COLO668 (cell line): ENCODE results near the gene NARS2.
A peak's percentile ranks its signal among the peaks of the same experiment; 100 is the strongest.
"Not testable (repeated sequence)": the region's sequence is repeated elsewhere in the genome, so short reads cannot be mapped to it uniquely, and the experiment has no call there.

Source experiments
- DNase-seq: peaks from one replicate; lab custom pipeline; 2025; ENCODE audit not compliant: unreplicated experiment; lab: John Stamatoyannopoulos, UW

Gene NARS2, protein sequence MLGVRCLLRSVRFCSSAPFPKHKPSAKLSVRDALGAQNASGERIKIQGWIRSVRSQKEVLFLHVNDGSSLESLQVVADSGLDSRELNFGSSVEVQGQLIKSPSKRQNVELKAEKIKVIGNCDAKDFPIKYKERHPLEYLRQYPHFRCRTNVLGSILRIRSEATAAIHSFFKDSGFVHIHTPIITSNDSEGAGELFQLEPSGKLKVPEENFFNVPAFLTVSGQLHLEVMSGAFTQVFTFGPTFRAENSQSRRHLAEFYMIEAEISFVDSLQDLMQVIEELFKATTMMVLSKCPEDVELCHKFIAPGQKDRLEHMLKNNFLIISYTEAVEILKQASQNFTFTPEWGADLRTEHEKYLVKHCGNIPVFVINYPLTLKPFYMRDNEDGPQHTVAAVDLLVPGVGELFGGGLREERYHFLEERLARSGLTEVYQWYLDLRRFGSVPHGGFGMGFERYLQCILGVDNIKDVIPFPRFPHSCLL

DNA sequence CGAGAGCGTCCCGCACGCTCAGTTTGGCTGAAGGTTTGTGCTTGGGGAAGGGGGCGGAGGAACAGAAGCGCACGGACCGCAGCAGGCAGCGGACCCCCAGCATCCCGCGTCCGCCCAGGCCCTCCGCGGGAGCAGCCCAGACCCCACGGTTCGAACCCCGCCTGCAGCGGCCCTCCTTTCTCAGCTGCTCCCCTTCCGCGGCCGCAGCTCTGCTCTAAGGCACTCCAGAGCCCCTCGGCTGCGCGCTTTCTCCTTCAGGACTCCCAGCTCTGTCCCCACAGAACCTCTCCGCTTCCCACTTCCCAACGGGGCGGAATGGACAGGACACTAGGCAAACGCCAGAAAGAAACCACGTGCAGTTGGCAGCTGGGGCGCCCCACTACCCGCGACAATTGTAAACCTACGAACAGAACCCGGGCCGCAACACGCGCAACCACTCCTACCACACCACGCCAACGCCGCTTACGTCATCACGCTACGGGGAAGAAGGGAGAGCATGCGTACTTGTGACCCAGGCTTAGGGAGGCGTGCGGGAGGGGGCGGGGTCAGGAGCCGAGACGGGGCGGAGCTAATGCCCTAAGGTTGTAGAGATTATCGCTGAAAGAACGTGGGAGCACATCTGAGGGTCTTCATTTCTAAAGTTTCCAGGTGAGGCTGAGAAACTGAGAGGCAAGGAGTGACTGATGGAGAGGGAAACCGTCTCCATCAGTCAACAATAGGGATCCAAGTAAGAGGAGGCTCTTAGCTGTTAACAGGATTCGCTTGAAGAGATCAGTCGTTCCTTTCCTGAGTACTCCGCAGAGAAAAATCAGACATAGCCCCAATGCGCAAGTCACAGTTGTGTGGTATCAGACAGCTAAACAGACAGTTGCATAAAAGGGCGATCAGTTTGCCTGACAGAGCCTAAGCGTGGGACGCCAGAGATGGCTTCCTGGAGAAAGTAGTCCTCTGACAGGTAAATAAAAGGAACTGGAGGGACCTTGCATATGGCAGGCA lies at the start of gene NARS2:
Gene NARS2, minus strand, starts transcription at position 479 of the 996 bp plus-strand sequence. Its CDS starts 376 bp downstream, at position 103.
- DNase-seq: peak; percentile 97

DNA sequence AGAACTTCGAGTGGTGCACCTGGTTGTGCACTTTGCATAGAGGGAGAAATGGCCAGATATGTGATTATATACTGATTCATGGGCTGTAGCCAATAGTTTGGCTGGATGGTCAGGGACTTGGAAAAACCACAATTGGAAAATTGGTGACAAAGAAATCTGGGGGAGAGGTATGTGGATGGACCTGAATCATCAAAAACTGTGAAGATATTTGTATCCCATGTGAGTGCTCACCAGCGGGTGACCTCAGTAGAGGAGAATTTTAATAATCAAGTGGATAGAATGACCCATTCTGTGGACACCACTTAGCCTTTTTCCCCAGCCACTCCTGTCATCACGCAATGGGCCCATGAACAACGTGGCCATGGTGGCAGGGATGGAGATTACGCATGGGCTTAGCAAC lies 48.0 kb upstream of the NARS2 start:
- DNase-seq: no peak

DNA sequence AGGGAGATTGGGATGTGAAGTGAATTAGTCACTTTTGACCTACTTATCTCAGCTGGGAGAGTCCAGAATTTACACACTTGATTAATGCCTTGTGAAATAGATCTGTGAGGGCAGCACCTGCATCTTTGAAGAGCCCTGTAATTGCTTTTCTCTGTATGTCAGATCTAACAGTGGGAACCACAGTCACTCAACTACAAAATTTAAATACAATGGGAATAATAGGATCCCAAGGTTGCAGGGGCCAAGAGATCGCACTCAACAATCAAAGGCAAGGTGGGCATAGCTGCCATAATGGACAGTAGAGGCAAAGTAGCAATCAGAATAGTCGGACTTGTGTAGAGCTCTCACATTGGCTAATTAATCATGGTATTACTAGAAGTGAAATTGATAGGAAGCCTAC lies 45.5 kb upstream of the NARS2 start:
- no peak for DNase-seq

DNA sequence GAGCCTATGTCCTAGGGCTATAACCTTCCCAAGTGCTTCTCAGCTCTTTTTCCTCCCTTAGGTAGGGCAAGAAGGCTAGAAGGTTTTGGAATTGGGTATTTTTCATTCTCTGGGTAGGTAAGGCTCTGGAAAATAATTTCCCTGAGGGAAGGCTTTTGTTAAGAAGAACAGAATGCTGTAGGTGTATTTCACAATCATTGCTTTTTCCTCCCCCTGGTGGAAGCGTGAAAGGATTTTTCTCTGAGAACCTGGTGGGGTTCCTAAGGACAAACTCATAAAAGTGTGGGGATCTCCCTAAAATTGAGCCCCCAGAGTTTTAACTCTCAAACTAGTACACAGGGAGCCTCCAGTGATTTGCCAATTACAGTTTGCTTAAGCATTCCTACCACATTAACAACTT lies 41.1 kb upstream of the NARS2 start:
- DNase-seq: no peak

DNA sequence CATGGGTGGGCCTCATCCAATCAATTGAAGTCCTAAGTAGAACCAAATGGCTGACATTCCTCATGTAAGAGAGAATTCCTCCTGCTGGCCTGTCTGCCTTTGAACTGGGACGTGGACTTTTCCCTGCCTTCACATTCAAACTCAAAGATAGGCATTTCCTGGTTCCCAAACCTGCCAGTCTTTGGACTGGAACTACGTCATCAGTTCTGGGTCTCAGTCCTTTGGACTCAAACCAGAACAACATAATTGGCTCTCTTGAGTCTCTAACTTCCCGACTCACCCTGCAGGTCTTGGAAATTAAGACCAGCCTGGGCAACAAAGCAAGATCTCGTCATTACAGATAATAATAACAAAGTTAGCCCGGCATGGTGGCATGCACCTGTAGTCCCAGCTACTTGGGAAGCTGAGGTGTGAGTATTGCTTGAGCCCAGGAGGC lies 38.7 kb upstream of the NARS2 start:
- DNase-seq: no peak

DNA sequence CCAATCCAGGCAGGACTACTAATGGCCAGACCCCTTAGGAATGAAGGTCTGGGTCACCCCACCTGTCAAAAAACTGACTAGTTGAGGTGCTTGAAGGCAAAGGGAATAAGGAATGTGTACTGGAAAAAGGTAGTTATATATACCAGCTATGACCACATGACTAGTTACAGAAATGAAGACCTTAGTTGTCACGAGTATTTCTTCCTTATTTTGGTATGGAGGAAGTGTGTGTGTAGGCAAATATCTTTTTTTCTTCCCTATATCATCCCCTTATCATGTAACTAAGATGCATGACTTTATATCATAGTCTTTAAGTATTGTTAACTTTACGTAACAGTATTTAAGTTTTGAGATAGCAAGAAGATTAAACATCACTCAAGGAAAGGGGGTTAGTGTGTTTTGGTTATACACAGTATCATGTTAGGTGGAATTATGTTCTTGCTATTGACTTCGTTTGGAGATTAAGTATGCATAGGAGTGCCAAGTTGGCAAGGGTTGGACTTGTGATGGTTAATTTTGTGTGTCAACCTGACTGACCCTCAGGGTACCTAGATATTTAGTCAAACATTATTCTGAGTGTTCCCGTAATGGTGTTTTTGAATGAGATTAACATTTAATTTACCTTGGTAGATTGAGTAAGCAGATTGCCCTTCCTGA lies 38.2 kb upstream of the NARS2 start:
- no peak for DNase-seq

DNA sequence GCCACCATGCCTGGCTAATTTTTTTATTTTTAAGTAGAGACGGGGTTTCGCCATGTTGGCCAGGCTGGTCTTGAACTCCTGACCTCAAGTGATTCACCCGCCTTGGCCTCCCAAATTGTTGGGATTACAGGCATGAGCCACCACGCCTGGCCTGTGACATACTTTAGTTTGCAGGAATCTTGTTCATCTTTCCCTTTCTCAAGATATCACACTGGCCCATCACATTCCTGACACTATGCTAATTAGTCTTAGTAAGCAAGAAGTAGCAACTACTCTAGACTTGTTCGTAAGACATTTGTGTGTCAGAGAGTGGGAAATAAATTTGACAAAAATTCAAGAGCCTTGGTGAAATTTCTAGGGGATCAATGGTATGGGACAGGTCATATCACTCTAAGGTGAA lies 34.7 kb upstream of the NARS2 start:
- DNase-seq: not testable (repeated sequence)

DNA sequence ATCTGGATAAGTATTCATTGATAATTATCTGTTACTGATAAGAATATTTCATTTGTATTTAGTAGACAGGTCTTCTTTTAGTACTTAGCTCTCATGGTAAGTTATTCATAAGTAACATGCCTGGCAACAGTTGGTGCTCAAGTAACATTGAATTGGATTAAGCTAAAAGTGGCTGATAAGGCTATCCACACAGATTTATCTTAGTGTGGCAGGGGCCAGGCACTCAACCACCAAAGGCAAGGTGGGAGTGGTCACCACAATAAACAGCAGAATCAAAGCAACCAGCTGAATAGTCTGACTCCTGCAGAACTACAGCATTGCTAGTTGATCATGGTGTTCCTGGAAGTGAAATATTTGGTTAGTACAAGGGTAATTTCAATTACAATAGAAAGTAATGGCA lies 33.0 kb upstream of the NARS2 start:
- no peak for DNase-seq

DNA sequence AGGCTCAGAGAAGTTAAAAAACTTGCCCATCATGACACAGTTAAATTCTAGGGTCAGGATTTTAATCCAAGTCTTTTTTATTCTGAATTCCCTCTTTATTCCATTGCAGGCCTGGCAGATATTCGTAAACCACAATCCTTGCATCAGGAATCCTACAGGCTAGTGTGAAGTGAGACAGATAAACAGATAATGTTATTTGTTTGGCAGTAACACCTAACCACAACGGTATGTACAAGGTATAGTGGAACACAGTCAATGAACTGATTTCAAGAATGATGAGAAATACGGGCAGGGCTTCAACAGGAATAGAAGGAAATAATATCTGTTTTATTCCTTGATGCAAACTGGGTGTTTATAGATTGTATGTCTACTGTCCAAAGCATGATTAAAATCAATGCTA lies 32.0 kb upstream of the NARS2 start:
- no peak for DNase-seq

DNA sequence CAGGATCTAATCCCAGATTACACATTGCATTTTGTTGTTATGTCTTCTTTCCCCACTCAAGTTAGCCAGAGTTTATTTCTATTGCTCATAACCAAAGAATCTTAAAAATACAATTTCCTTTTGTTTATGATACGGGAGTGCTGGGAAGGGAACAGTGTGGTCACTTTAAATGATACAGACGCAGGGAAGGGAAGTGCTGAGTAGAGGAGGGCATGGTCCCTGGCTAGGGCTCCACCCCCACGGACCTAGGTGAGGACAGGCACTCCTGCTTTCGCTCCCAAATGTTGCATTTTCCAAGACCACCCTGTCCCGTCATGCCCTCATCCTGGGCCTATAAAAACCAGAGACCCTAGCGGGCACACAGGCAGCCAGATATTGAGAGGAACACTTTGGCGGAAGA lies 30.6 kb upstream of the NARS2 start:
- DNase-seq: no peak

DNA sequence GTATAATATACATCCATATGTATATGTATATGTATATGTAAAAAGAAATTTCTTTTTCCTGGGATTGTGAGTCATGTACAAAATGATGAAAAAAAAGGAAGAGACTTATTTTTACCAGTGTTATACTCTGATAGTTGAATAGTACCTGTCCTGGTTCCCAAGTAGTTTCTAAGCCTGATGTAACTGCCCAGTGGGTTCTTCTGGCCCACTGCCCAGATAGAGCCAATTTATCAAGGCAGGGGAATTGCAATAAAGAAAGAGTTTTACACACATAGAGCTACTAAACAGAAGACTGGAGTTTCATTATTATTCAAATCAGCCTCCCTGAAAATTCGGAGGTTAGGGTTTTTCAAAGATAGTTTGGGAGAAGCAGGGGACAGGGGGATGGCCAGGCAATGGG lies 29.1 kb upstream of the NARS2 start:
- DNase-seq: no peak

DNA sequence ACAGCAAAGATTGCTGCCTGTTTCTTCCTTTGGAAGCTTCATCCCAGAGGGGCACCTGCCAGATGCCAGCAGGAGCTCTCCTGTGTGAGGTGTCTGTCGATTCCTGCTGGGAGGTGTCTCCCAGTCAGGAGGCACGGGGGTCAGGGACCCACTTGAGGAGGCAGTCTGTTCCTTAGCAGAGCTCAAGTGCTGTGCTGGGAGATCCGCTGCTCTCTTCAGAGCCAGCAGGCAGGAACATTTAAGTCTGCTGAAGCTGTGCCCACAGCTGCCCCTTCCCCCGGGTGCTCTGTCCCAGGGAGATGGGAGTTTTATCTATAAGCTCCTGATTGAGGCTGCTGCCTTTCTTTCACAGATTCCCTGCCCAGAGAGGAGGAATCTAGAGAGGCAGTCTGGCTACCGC lies 28.1 kb upstream of the NARS2 start:
- DNase-seq: not testable (repeated sequence)

DNA sequence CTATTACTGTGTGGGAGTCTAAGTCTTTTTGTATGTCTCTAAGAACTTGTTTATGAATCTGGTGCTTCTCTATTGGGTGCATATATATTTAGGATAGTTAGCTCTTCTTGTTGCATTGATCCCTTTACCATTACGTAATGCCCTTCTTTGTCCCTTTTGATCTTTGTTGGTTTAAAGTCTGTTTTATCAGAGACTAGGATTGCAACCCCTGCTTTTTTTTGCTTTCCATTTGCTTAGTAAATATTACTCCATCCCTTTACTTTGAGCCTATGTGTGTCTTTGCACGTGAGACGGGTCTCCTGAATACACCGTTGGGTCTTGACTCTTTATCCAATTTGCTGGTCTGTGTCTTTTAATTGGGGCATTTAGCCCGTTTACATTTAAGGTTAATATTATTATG lies 26.4 kb upstream of the NARS2 start:
- DNase-seq: not testable (repeated sequence)

DNA sequence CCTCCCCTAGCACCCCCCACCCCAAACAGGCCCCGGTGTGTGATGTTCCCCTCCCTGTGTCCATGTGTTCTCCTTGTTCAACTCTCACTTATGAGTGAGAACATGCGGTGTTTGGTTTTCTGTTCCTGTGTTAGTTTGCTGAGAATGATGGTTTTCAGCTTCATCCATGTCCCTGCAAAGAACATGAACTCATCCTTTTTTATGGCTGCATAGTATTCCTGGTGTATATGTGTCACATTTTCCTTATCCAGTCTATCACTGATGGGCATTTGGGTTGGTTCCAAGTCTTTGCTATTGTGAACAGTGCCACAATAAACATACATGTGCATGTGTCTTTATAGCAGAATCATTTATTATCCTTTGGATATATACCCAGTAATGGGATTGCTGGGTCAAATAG lies 22.9 kb upstream of the NARS2 start:
- not testable (repeated sequence) for DNase-seq

DNA sequence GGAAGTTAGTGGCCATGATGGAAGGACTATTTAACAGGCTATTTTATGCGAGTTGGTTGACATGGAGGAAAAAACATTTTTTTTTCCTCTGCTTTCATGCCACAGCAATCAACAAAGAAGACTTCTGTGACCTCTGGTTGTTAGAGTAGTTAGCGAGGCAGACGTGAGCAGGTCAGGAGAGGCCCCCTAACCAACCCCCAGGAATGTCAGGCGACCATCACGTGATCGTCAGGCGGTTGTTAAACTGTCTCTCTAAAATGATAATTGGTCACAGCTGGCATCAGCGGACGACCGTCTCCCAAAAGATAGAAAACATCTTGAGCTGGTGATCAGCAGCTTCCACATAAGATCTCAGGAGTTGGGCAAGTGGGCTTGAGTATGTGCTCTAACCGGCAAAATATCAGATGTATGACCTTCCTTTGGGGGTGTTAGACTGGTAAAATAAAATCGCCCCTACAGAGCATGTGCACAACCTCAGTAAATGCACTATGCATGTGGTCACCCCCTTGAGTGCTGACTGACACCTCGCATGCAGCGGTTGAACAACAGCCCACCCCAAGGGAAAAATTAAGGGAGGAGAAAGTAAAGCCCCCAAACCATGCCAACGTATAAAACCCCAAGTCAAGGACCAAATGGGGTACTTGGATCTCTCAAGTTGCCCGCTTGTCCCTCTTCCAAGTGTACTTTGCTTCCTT lies 20.9 kb upstream of the NARS2 start:
- no peak for DNase-seq

DNA sequence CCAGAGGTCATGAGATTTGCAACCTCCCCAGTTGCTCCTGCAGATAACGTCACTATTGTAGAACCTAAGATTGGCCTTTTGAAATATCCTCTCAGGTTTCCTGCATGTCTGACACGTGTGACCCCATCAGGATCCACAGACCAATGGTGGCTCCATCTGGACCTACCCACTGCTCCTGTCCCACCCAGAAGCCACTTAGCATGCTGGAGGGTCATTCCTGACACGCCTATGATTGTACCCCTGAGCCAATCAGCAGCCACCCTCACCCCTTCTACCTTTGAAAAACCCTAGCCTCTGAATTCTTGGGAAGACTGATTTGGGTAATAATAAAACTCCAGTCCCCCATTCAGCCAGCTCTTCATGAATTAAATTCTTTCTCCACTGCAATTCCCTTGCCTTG lies 20.1 kb upstream of the NARS2 start:
- no peak for DNase-seq

DNA sequence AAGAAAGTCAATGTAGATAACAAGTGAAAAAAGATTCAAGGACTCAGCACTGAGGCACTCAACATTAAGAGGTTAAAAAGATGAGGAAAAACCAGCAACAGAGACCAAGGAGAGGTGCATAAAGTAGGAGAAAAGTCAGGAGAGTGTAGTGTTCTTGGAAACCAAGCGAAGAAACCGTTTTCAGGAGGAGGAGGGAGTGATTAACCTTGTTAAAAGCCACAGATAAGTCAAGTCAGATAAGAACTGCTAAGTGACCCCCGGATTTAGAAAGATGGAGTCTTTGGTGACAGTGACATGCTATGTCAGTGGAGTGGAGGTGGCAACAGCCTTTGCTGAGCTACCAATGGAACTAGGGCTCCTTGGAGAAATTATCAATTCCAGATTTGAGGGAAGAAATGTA lies 13.9 kb upstream of the NARS2 start:
- DNase-seq: no peak

DNA sequence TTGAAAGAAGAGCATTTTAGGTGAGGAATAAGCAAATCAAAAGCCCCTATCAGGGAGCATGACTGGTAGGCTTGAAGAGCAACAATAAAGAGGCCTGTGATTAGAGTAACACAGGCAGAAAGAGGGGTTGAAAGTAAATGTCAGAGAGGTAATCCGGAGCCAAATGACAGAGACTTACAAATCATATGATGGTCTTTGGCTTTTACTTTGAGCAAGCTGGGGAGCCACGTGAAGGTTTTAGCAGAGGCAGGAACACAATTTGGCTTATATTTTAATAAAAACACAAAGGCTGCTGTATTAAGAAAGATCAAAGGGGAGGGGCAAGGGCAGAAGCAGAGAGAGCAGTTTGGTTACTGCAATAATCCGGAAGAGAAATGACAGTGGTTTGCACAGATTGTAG lies 12.8 kb upstream of the NARS2 start:
- DNase-seq: no peak

DNA sequence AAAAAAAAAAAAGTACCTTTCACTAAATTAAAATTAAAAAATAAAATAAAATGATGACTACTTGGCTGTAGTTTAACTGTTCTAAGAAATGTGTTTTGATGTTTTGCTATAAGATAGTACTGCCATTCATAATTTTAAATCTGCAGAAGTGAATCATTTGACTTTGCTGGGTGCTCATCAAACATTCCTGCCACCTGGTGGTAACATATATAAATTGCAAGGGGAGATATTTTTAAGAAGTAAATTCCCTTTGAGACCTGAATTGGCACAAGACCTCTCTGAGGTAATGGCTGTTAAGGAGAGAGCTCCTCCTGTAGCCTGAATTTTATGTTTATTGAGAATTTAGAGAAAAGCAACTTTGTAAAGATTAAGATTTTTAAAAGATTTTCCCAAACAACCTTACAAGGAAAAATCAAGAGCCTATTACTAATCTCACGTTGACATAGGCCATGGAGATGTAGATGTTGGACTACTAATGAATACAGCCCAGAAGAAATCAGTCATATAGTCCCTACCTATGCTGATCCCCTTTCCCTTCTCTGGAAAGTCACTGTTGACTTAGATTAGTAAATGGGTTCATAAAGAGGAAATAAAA lies 11.9 kb upstream of the NARS2 start:
- DNase-seq: no peak

DNA sequence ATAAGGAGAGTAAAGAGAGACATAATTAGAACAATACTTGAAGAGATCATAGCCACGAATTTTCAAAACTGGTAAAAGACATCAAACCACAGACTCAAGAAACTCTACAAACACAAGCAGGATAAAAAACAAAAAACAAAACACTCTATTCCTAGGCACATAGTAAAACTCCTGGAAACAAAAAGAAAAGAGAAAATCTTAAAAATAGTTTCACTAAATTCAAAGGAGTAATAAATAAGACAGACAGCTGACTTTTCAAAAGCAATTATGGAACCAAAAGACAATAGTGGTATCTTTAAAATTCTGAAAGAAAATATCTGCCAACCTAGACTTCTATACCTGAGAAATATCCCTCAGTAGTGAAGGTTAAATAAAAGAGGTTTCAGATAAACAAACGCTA lies 9.2 kb upstream of the NARS2 start:
- DNase-seq: no peak
